Measurements from ENCODE around the gene SLC4A2. TPM values are rescaled to one million over a fixed set of nuclear protein-coding genes. Genes with fewer than 3 reads are reported as not detected.

The SLC4A2 gene
- total RNA-seq, 2 donors from 2014 or later: 50.1 to 147 TPM

DNA sequence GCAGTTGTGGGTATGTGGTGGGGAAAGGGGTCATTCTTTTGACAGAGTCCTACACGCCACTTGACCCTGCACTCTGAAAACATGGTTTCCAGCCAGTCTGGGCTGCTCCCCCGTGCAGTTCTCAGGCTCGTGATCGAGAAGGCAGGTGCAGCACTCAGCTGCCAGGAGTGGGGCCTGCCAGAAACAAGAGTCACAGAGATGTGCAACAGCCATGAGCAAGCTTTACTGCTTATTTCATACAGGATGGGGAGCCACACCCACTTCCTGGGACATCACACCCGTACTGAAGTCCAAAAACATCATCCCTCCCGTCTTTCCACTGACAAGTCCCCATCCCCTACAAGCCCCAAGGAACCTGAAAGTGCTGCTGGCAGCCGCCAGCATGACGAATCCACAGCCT lies 44.4 kb upstream of the SLC4A2 start:
- no peak for ATAC-seq
- 80 to 82% methylated on average over 8 of the region's 8 CpGs for WGBS, 2 donors
- Histone ChIP-seq H3K4me1 (peaks cover 31% of the 10 kb centered on the region), H3K4me3 (no peak overlapping the region), H3K27me3 (peaks cover 0 to 23% of the 10 kb centered on the region in 2 donors), H3K27ac (no peak overlapping the region), H3K9me3 (no peaks in the 10 kb centered on the region), H3K36me3 (replicated peaks in 1 of 2; ENCODE audit: insufficient read depth in 1 of 2, low read depth in 2 of 2) (no peaks in the 10 kb centered on the region)
- DNase-seq: no peak
- no peak for TF ChIP-seq POLR2A (IDR thresholded peaks at IDR 0.05)
- TF ChIP-seq, protein P1, sequence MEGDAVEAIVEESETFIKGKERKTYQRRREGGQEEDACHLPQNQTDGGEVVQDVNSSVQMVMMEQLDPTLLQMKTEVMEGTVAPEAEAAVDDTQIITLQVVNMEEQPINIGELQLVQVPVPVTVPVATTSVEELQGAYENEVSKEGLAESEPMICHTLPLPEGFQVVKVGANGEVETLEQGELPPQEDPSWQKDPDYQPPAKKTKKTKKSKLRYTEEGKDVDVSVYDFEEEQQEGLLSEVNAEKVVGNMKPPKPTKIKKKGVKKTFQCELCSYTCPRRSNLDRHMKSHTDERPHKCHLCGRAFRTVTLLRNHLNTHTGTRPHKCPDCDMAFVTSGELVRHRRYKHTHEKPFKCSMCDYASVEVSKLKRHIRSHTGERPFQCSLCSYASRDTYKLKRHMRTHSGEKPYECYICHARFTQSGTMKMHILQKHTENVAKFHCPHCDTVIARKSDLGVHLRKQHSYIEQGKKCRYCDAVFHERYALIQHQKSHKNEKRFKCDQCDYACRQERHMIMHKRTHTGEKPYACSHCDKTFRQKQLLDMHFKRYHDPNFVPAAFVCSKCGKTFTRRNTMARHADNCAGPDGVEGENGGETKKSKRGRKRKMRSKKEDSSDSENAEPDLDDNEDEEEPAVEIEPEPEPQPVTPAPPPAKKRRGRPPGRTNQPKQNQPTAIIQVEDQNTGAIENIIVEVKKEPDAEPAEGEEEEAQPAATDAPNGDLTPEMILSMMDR (IDR thresholded peaks at IDR 0.05): no peak
- intact Hi-C loops (cut with DNase I): no loop called here

DNA sequence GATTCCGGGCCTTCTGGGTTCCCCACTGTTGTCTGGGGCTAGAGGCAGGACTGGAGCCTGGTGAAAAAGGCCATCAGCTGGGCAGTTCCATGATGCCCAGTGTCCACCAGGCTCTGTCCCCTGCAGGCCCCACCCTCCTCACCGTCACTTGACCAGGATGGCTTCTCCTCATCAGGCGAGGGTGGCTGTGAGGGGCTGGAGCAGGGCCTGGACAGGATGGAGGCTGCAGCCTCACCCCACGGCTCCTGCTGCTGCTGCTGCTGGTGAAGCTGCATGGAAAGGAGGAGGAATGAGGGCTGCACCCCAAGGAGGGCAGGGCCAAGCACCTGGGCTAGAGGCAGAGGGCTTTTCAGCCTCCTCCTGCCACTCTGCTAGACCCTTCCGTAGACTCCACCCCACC lies 43.4 kb upstream of the SLC4A2 start:
- ATAC-seq (no peak), DNase-seq (no peak)
- 81 to 92% methylated on average over 4 to 5 of the region's 5 CpGs for WGBS, 2 donors
- peaks cover 0 to 23% of the 10 kb centered on the region in 2 donors for H3K27me3 ChIP-seq
- TF ChIP-seq POLR2A (IDR thresholded peaks at IDR 0.05): no peak
- TF ChIP-seq, protein P1 (IDR thresholded peaks at IDR 0.05): no peak
- H3K27ac ChIP-seq: no peak overlapping the region
- intact Hi-C loops (cut with DNase I): no loop called here
- H3K9me3 ChIP-seq: no peaks in the 10 kb centered on the region
- H3K4me3 ChIP-seq: no peak overlapping the region
- no peaks in the 10 kb centered on the region for H3K36me3 ChIP-seq (replicated peaks in 1 of 2; ENCODE audit: insufficient read depth in 1 of 2, low read depth in 2 of 2)
- peaks cover 31% of the 10 kb centered on the region for H3K4me1 ChIP-seq

DNA sequence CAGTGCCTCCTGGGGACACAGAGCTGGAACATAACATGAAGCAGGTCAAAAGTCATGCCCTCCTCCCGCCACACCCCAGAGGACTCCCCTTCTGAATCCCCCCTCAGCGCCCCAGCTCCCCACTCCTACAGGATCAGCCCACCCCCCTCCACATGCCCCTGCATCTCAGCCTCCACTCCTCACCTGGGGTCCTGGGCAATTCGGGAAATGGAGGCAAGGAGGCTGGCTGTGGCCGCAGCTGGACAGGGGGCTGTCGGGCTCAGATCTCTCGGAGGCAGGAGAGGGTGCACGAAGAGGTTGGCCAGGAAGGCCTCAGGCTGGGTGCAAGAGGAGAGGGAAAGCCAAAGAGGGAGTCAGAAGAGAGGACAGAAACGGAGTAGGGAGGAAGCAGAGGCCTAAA lies 42.9 kb upstream of the SLC4A2 start:
- ATAC-seq: no peak
- Histone ChIP-seq H3K9me3 (no peaks in the 10 kb centered on the region), H3K4me1 (peaks cover 31% of the 10 kb centered on the region), H3K4me3 (no peak overlapping the region), H3K36me3 (replicated peaks in 1 of 2; ENCODE audit: insufficient read depth in 1 of 2, low read depth in 2 of 2) (no peaks in the 10 kb centered on the region), H3K27me3 (peaks cover 0 to 23% of the 10 kb centered on the region in 2 donors), H3K27ac (no peak overlapping the region)
- WGBS, 2 donors: 77 to 86% methylated on average over 6 to 8 of the region's 8 CpGs
- TF ChIP-seq POLR2A (IDR thresholded peaks at IDR 0.05): no peak
- TF ChIP-seq, protein P1 (IDR thresholded peaks at IDR 0.05): no peak
- no peak for DNase-seq
- intact Hi-C loops (cut with DNase I): no loop called here

DNA sequence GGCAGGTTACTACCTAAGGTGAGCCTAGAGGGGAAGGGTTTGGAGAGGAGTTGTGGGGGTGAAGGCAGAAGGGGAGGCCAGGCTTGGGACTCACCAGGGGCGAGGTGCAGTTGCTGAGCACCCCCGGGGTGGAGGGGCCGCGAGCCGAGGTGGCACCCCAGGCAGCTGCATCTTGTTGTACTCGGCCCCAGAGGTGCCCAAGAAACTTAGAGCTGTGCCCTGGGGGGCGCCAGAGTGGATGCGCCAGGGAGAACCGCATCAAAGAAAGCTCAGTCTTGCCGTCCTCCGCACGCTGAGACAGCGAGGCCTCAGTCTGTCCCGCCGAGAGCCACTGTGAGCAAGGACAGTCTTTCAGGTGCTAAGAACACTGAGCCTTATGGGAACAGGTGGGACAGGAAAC lies 42.4 kb upstream of the SLC4A2 start:
- TF ChIP-seq POLR2A (IDR thresholded peaks at IDR 0.05): no peak
- TF ChIP-seq, protein P1 (IDR thresholded peaks at IDR 0.05): no peak

DNA sequence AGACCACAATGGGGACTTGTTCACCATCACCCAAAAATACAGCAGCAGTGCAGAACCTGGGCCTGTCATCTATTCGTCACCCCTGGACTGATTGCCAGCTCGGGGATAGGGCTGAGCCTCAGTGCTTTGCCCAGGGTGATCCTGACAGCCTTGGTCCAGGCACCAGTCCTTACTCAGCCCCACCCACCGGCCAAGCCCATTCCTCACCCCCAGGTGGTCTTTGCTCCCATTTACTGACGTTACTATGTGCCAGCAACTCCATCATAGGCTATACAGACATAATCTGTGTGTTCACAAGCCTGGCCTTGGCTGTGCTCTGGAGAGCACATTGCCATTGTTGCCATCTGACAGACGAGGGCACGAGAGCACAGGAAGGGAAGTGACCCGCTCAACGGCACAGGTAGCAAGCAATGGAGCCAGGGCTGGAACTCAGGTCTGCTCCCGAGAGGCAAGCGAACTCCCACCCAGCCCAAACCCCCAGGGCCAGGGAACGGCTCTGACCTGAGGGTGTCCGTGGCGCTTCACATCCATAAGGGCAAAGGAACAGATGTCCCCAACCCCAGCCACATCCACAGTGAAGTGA lies 41.9 kb upstream of the SLC4A2 start:
- TF ChIP-seq, protein P1 (IDR thresholded peaks at IDR 0.05): no peak
- no peak for TF ChIP-seq POLR2A (IDR thresholded peaks at IDR 0.05)
- H3K27me3 ChIP-seq: peaks cover 0 to 23% of the 10 kb centered on the region in 2 donors
- intact Hi-C loops (cut with DNase I): no loop called here
- H3K27ac ChIP-seq: no peak overlapping the region
- H3K4me3 ChIP-seq: no peak overlapping the region
- H3K9me3 ChIP-seq: no peaks in the 10 kb centered on the region
- no peak for DNase-seq
- peaks cover 31% of the 10 kb centered on the region for H3K4me1 ChIP-seq
- no peak for ATAC-seq
- no peaks in the 10 kb centered on the region for H3K36me3 ChIP-seq (replicated peaks in 1 of 2; ENCODE audit: insufficient read depth in 1 of 2, low read depth in 2 of 2)
- WGBS, 2 donors: 38 to 40% methylated on average over 13 of the region's 13 CpGs

More for the DNA sequence above, 42.4 kb upstream of the SLC4A2 start:
- intact Hi-C loops (cut with DNase I): no loop called here
- Histone ChIP-seq H3K4me1 (peaks cover 31% of the 10 kb centered on the region), H3K4me3 (no peak overlapping the region), H3K36me3 (replicated peaks in 1 of 2; ENCODE audit: insufficient read depth in 1 of 2, low read depth in 2 of 2) (no peaks in the 10 kb centered on the region), H3K27me3 (peaks cover 0 to 23% of the 10 kb centered on the region in 2 donors), H3K27ac (no peak overlapping the region), H3K9me3 (no peaks in the 10 kb centered on the region)
- ATAC-seq (no peak), DNase-seq (no peak)
- 78 to 82% methylated on average over 9 to 15 of the region's 15 CpGs for WGBS, 2 donors
